ENCODE results near the gene TLK2. TPM values are rescaled to one million over a fixed set of nuclear protein-coding genes. Genes with fewer than 3 reads are reported as not detected.
"Not testable (repeated sequence)": the region's sequence is repeated elsewhere in the genome, so short reads cannot be mapped to it uniquely, and the experiment has no call there.

Gene TLK2
- total RNA-seq, 1 donor from 2014 or later: 30.7 TPM

GRCh38 chr17:62479639-62480258, 1.1 kb downstream of the TLK2 start:
- DNase-seq (ENCODE audit: low spot score): peak; percentile 81
- intact Hi-C loops (cut with DNase I): not testable (repeated sequence)

GRCh38 chr17:62482553-62482952, 3.9 kb downstream of the TLK2 start:
- intact Hi-C loops (cut with DNase I); DNase-seq (ENCODE audit: low spot score): not testable (repeated sequence)

GRCh38 chr17:62490990-62491389, 12.4 kb downstream of the TLK2 start:
- DNase-seq (ENCODE audit: low spot score); intact Hi-C loops (cut with DNase I): not testable (repeated sequence)

- intact Hi-C loops (cut with DNase I); DNase-seq (ENCODE audit: low spot score): not testable (repeated sequence)
These were observed 14.5 kb downstream of the TLK2 start for GRCh38 chr17:62493049-62493655.

- DNase-seq (ENCODE audit: low spot score); intact Hi-C loops (cut with DNase I): not testable (repeated sequence)
These were observed 15.4 kb downstream of the TLK2 start for GRCh38 chr17:62494073-62494472.

GRCh38 chr17:62496344-62496743, 17.7 kb downstream of the TLK2 start:
- DNase-seq (ENCODE audit: low spot score); intact Hi-C loops (cut with DNase I): not testable (repeated sequence)

- intact Hi-C loops (cut with DNase I); DNase-seq (ENCODE audit: low spot score): not testable (repeated sequence)
These were observed 20.2 kb downstream of the TLK2 start for GRCh38 chr17:62498796-62499195.

- intact Hi-C loops (cut with DNase I); DNase-seq (ENCODE audit: low spot score): not testable (repeated sequence)
These were observed 21.8 kb downstream of the TLK2 start for GRCh38 chr17:62500463-62500862.

- DNase-seq (ENCODE audit: low spot score); intact Hi-C loops (cut with DNase I): not testable (repeated sequence)
These were observed 26.2 kb downstream of the TLK2 start for GRCh38 chr17:62504857-62505256.

- intact Hi-C loops (cut with DNase I); DNase-seq (ENCODE audit: low spot score): not testable (repeated sequence)
These were observed 28.7 kb downstream of the TLK2 start for GRCh38 chr17:62507191-62507836.

- DNase-seq (ENCODE audit: low spot score); intact Hi-C loops (cut with DNase I): not testable (repeated sequence)
These were observed 31.7 kb downstream of the TLK2 start for GRCh38 chr17:62510247-62510819.

- intact Hi-C loops (cut with DNase I); DNase-seq (ENCODE audit: low spot score): not testable (repeated sequence)
These were observed 32.4 kb downstream of the TLK2 start for GRCh38 chr17:62511014-62511413.

GRCh38 chr17:62516376-62516775, 37.8 kb downstream of the TLK2 start:
- intact Hi-C loops (cut with DNase I); DNase-seq (ENCODE audit: low spot score): not testable (repeated sequence)

- intact Hi-C loops (cut with DNase I); DNase-seq (ENCODE audit: low spot score): not testable (repeated sequence)
These were observed 42.7 kb downstream of the TLK2 start for GRCh38 chr17:62521295-62521694.

- DNase-seq (ENCODE audit: low spot score); intact Hi-C loops (cut with DNase I): not testable (repeated sequence)
These were observed 45.5 kb downstream of the TLK2 start for GRCh38 chr17:62524077-62524476.

GRCh38 chr17:62525317-62525716, 46.7 kb downstream of the TLK2 start:
- DNase-seq (ENCODE audit: low spot score); intact Hi-C loops (cut with DNase I): not testable (repeated sequence)

GRCh38 chr17:62530936-62531335, 52.3 kb downstream of the TLK2 start:
- intact Hi-C loops (cut with DNase I); DNase-seq (ENCODE audit: low spot score): not testable (repeated sequence)

- intact Hi-C loops (cut with DNase I); DNase-seq (ENCODE audit: low spot score): not testable (repeated sequence)
These were observed 57.9 kb downstream of the TLK2 start for GRCh38 chr17:62536557-62536956.

GRCh38 chr17:62541073-62541472, 62.4 kb downstream of the TLK2 start:
- DNase-seq (ENCODE audit: low spot score); intact Hi-C loops (cut with DNase I): not testable (repeated sequence)

GRCh38 chr17:62543278-62543775, 64.7 kb downstream of the TLK2 start:
- intact Hi-C loops (cut with DNase I); DNase-seq (ENCODE audit: low spot score): not testable (repeated sequence)

Data from cardiac septum (tissue), 1 donor.